GM23338 (cell line): ENCODE data around the gene PEA15. TPM values are rescaled to one million over a fixed set of nuclear protein-coding genes. Genes with fewer than 3 reads are reported as not detected.
A peak's percentile ranks its signal among the peaks of the same experiment; 100 is the strongest.

Experiments used
- ATAC-seq: fragments of 200-7000 bp; cut with Tn5 transposase; 3 replicates; pipeline ENCODE4 v1.9.1; 2020
- DNase-seq: peaks from one replicate; pipeline ENCODE4 v3.0.0-alpha.2; 2015; ENCODE audit warnings: low spot score
- H2AFZ ChIP-seq: fragments of 200-600 bp; sonication (generic); 2 replicates; pipeline ENCODE4 v1.8.0; 2016; ENCODE audit warnings: antibody characterized with exemption, mild to moderate bottlenecking, moderate library complexity
- H3F3A ChIP-seq: fragments of 200-600 bp; sonication (generic); replicated peaks from 2 replicates; pipeline ENCODE4 v1.8.0; 2017; ENCODE audit warnings: antibody characterized with exemption, mixed run types, low read depth
- H3K27ac ChIP-seq: fragments of 200-600 bp; sonication (generic); 2 replicates; pipeline ENCODE4 v1.6.1; 2016; ENCODE audit warnings: low read depth
- H3K27me3 ChIP-seq: fragments of 200-600 bp; sonication (generic); 2 replicates; pipeline ENCODE4 v1.8.0; 2016; ENCODE audit warnings: mild to moderate bottlenecking, mixed run types, moderate library complexity; ENCODE audit not compliant: insufficient read depth
- H3K36me3 ChIP-seq: fragments of 200-600 bp; sonication (generic); 2 replicates; pipeline ENCODE4 v1.8.0; 2016; ENCODE audit warnings: mild to moderate bottlenecking; ENCODE audit not compliant: insufficient read depth
- H3K4me1 ChIP-seq: fragments of 200-600 bp; sonication (generic); 2 replicates; pipeline ENCODE4 v1.8.0; 2016; ENCODE audit warnings: mild to moderate bottlenecking, moderate library complexity; ENCODE audit not compliant: insufficient read depth
- H3K4me2 ChIP-seq: fragments of 200-600 bp; sonication (generic); 2 replicates; pipeline ENCODE4 v1.7.1; 2017; ENCODE audit warnings: mixed run types
- H3K4me3 ChIP-seq: fragments of 200-600 bp; sonication (generic); 2 replicates; pipeline ENCODE4 v1.6.1; 2016; ENCODE audit warnings: mixed run types
- H3K79me2 ChIP-seq: fragments of 200-600 bp; sonication (generic); replicated peaks from 2 replicates; pipeline ENCODE4 v1.8.0; 2017; ENCODE audit warnings: mild to moderate bottlenecking; ENCODE audit not compliant: insufficient read depth
- H3K9me2 ChIP-seq: fragments of 200-600 bp; sonication (generic); 2 replicates; pipeline ENCODE4 v1.8.0; 2017; ENCODE audit not compliant: insufficient read depth
- H4K20me1 ChIP-seq: fragments of 200-600 bp; sonication (generic); replicated peaks from 2 replicates; pipeline ENCODE4 v1.8.0; 2017; ENCODE audit warnings: mild to moderate bottlenecking; ENCODE audit not compliant: insufficient read depth
- H3K27ac Mint-ChIP-seq: 2 replicates; pipeline ENCODE4 v1.8.0; 2020; ENCODE audit warnings: inconsistent platforms, mild to moderate bottlenecking, moderate library complexity, mixed read lengths
- H3K27me3 Mint-ChIP-seq: 3 replicates; pipeline ENCODE4 v1.8.0; 2022; ENCODE audit warnings: low read depth, mild to moderate bottlenecking, moderate library complexity, mixed read lengths, inconsistent platforms; ENCODE audit not compliant: insufficient read depth, poor library complexity
- H3K36me3 Mint-ChIP-seq: 3 replicates; pipeline ENCODE4 v1.8.0; 2021; ENCODE audit warnings: low read depth, mild to moderate bottlenecking, inconsistent platforms, moderate library complexity, mixed read lengths
- H3K4me1 Mint-ChIP-seq: 3 replicates; pipeline ENCODE4 v1.8.0; 2020; ENCODE audit warnings: mild to moderate bottlenecking, inconsistent platforms, mixed read lengths
- H3K4me3 Mint-ChIP-seq: 3 replicates; pipeline ENCODE4 v1.8.0; 2021; ENCODE audit warnings: moderate library complexity, mild to moderate bottlenecking, inconsistent platforms, mixed read lengths
- H3K9me3 Mint-ChIP-seq: 3 replicates; pipeline ENCODE4 v1.8.0; 2020; ENCODE audit warnings: moderate library complexity, mild to moderate bottlenecking, inconsistent platforms, mixed read lengths
- CREB1 ChIP-seq: fragments of 250-450 bp; sonication (Bioruptor Pico); IDR thresholded peaks from 2 replicates; pipeline ENCODE4 v1.5.0; 2020; ENCODE audit warnings: low read depth, mild to moderate bottlenecking, moderate library complexity
- EZH2 ChIP-seq: fragments of 200-600 bp; sonication (generic); IDR thresholded peaks from one replicate; pipeline ENCODE4 v1.8.0; 2017; ENCODE audit warnings: antibody characterized with exemption, mild to moderate bottlenecking, low read depth; ENCODE audit not compliant: unreplicated experiment
- JUNB ChIP-seq: IDR thresholded peaks from one replicate; pipeline ENCODE4 v1.6.1; 2016; ENCODE audit warnings: antibody characterized with exemption; ENCODE audit not compliant: unreplicated experiment
- NANOG ChIP-seq: IDR thresholded peaks from 2 replicates; pipeline ENCODE4 v1.6.1; 2016; ENCODE audit warnings: antibody characterized with exemption, borderline replicate concordance
- POLR2AphosphoS5 ChIP-seq: IDR thresholded peaks from 2 replicates; pipeline ENCODE4 v1.6.1; 2016; ENCODE audit warnings: antibody characterized with exemption, low read depth
- STAT1 ChIP-seq: IDR thresholded peaks from one replicate; pipeline ENCODE4 v1.6.1; 2016; ENCODE audit warnings: antibody characterized with exemption; ENCODE audit not compliant: unreplicated experiment
- ZNF114 ChIP-seq: fragments of 250-450 bp; sonication (Bioruptor Pico); IDR thresholded peaks from 2 replicates; pipeline ENCODE4 v1.5.0; 2020; ENCODE audit warnings: mild to moderate bottlenecking, moderate library complexity
- ZNF331 ChIP-seq: fragments of 250-450 bp; sonication (Bioruptor Pico); IDR thresholded peaks from 2 replicates; pipeline ENCODE4 v1.5.0; 2020; ENCODE audit warnings: low read depth, mild to moderate bottlenecking, moderate library complexity
- polyA plus RNA-seq: library from polyadenylated mRNA; unstranded; fragments of >200 nt; fragmentation: Nextera tagmentation; extraction: Ambion mirVana; gene quantifications from 2 replicates; pipeline ENCODE4 v1.2.1, GENCODE V29; 2016
- total RNA-seq: library from RNA; depleted of rRNA; stranded (reverse); fragments of >200 nt; shearing (Covaris generic); gene quantifications from 2 replicates; pipeline ENCODE4 v1.2.3, GENCODE V29; 2014
- TF ChIP-seq, protein P1 (sequence below), 2 experiments: fragments of 200-600 bp in 1 of 2; sonication (generic) in 1 of 2; conservative IDR thresholded peaks; 2 replicates each; pipeline versions ENCODE4 v1.5.1 to v1.6.1; 2016 to 2017; ENCODE audit warnings: antibody characterized with exemption in 2 of 2, low read depth in 2 of 2, mild to moderate bottlenecking in 2 of 2, moderate library complexity in 1 of 2
- TF ChIP-seq, protein P2 (sequence below): IDR thresholded peaks from 2 replicates; pipeline ENCODE4 v1.6.1; 2016; ENCODE audit warnings: antibody characterized with exemption

The PEA15 gene
- total and polyA plus RNA-seq, 2 experiments from 2014 or later = 60.3 to 80.8 TPM

DNA sequence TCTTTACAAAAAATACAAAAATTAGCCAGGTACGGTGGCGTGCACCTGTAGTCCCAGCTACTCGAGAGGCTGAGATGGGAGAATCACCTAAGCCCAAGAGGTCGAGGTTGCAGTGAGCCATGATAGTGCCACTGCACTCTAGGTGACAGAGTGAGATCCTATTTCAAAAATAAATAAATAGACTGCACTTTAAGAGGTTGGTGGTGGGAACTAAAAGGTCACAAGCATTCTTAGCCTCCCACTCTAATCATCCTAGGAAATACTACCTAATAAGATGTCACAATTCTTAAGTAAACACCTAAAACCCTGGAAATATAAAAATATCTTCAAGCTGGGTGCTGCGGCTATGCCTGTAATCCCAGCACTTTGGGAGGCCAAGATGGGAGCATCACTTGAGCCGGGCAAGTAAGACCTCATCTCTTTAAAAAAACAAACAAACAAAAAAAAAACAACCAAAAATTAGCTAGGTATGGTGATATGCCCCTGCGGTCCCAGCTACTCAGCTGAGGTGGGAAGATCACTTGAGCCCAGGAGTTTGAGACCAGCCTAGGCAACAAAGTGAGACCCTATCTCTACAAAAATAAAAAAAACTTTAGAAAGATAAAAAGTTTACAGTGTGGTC is 53.1 kb downstream of the PEA15 start:
- Histone ChIP-seq H3K79me2 (peaks cover 70% of the 10 kb centered on the region), H3F3A (no peaks in the 10 kb centered on the region), H2AFZ (no peak overlapping the region), H3K36me3 (peaks cover 4% of the 10 kb centered on the region; the same call in 1 of the 2 replicates), H3K27me3 (no peaks in the 10 kb centered on the region), H3K4me1 (peaks cover 20% of the 10 kb centered on the region), H3K27ac (no peak overlapping the region), H4K20me1 (no peaks in the 10 kb centered on the region), H3K4me2 (no peak overlapping the region), H3K9me2 (no peaks in the 10 kb centered on the region), H3K4me3 (no peak overlapping the region)
- H3K9me3 Mint-ChIP-seq = no peaks in the 10 kb centered on the region
- peaks cover 8% of the 10 kb centered on the region for H3K27me3 Mint-ChIP-seq
- no peak for TF ChIP-seq EZH2
- TF ChIP-seq STAT1 = no peak
- no peak for TF ChIP-seq NANOG
- H3K36me3 Mint-ChIP-seq = peaks cover 15% of the 10 kb centered on the region; the same call in 2 of the 3 replicates
- DNase-seq = no peak
- H3K4me3 Mint-ChIP-seq = no peak overlapping the region
- H3K27ac Mint-ChIP-seq = no peak overlapping the region
- peaks cover 22% of the 10 kb centered on the region for H3K4me1 Mint-ChIP-seq
- ATAC-seq = no peak

DNA sequence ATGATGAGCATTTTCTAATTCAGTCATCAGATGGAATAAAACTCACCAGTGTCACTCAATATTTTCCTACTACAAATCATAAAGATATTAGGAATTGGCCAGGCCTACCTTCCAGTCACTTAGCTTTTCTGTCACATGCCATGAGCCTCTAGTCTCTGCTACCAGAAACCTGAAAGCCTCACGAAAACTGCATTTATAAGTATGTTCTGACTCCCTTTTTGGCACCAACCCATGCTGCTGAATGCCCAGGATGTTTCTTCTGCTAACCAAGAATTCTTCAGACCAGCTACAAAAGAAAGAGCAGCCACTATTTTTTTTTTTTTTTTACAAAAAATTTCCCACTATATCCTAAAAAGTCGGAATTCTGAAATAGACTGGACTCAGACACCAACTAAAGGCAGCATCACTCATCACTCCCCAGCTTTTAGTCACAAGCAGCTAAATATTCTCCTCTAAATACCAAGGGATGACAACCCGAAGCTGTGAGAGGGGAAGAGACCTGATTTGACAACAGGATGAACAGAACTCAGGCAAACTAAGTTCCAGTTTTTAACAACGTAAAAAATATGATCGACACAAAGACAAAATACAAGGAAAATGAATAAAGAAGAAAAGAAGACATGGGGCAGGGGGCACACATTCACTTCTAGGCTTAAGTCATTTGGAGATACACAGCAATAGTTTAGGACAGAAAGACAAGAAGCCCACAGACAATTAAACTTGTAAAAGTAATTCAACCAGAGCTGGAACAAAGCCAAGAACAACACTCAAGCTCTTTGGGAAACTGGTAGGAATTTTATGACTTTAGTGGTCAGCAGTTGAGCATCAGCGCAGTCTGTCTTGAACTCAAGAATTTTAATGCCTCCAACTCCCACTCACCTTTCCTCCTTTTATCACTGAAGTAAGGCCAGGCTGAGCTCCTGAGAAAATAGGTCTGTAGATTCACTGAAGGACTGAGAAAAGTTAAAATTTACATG is 55.5 kb downstream of the PEA15 start:
- Histone ChIP-seq H3K9me2 (no peaks in the 10 kb centered on the region), H2AFZ (no peak overlapping the region), H4K20me1 (no peaks in the 10 kb centered on the region), H3K27ac (peak overlapping the region; percentile 96), H3K79me2 (peaks cover 59% of the 10 kb centered on the region), H3K36me3 (no peaks in the 10 kb centered on the region), H3F3A (no peaks in the 10 kb centered on the region), H3K4me3 (peak overlapping the region; percentile 56), H3K4me1 (peaks cover 20% of the 10 kb centered on the region), H3K27me3 (no peaks in the 10 kb centered on the region), H3K4me2 (peak overlapping the region; percentile 73)
- peak; percentile 27 for DNase-seq
- Mint-ChIP-seq H3K4me1 (peaks cover 22% of the 10 kb centered on the region), H3K4me3 (peak overlapping the region; percentile 99), H3K27me3 (peaks cover 6% of the 10 kb centered on the region), H3K36me3 (peaks cover 6% of the 10 kb centered on the region; the same call in 2 of the 3 replicates), H3K9me3 (no peaks in the 10 kb centered on the region), H3K27ac (peak overlapping the region; percentile 99)
- ATAC-seq = no peak
- TF ChIP-seq ZNF331 = no peak
- TF ChIP-seq STAT1 = no peak
- TF ChIP-seq, protein P1, sequence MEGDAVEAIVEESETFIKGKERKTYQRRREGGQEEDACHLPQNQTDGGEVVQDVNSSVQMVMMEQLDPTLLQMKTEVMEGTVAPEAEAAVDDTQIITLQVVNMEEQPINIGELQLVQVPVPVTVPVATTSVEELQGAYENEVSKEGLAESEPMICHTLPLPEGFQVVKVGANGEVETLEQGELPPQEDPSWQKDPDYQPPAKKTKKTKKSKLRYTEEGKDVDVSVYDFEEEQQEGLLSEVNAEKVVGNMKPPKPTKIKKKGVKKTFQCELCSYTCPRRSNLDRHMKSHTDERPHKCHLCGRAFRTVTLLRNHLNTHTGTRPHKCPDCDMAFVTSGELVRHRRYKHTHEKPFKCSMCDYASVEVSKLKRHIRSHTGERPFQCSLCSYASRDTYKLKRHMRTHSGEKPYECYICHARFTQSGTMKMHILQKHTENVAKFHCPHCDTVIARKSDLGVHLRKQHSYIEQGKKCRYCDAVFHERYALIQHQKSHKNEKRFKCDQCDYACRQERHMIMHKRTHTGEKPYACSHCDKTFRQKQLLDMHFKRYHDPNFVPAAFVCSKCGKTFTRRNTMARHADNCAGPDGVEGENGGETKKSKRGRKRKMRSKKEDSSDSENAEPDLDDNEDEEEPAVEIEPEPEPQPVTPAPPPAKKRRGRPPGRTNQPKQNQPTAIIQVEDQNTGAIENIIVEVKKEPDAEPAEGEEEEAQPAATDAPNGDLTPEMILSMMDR (conservative IDR thresholded peaks at IDR 0.05; ENCODE audit: low read depth in 2 of 2) = no peak
- TF ChIP-seq POLR2AphosphoS5 = no peak
- no peak for TF ChIP-seq CREB1 (CRISPR knock-in tag)
- TF ChIP-seq NANOG = no peak
- no peak for TF ChIP-seq EZH2
- no peak for TF ChIP-seq JUNB
- TF ChIP-seq ZNF114 (CRISPR knock-in tag) = no peak
- TF ChIP-seq, protein P2, sequence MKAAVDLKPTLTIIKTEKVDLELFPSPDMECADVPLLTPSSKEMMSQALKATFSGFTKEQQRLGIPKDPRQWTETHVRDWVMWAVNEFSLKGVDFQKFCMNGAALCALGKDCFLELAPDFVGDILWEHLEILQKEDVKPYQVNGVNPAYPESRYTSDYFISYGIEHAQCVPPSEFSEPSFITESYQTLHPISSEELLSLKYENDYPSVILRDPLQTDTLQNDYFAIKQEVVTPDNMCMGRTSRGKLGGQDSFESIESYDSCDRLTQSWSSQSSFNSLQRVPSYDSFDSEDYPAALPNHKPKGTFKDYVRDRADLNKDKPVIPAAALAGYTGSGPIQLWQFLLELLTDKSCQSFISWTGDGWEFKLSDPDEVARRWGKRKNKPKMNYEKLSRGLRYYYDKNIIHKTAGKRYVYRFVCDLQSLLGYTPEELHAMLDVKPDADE = no peak
